Stimulated activated CD4-positive, alpha-beta T cell treated with anti-CD3 and anti-CD28 coated beads, Interleukin-4, amount 100 ng/mL, for 4 hours (primary cell): ENCODE measurements around the gene DCAF12.
"Not testable (repeated sequence)": the region's sequence is repeated elsewhere in the genome, so short reads cannot be mapped to it uniquely, and the experiment has no call there.

Experiments used
- DNase-seq, 2 experiments: peaks; one replicate each; pipeline ENCODE4 v3.0.0-alpha.2; 2020

Gene DCAF12

GRCh38 chr9:34059281-34059680, 67.2 kb downstream of the DCAF12 start:
- DNase-seq: no peak

- no peak for DNase-seq
These were observed 76.7 kb downstream of the DCAF12 start for GRCh38 chr9:34049630-34050384.

DNA sequence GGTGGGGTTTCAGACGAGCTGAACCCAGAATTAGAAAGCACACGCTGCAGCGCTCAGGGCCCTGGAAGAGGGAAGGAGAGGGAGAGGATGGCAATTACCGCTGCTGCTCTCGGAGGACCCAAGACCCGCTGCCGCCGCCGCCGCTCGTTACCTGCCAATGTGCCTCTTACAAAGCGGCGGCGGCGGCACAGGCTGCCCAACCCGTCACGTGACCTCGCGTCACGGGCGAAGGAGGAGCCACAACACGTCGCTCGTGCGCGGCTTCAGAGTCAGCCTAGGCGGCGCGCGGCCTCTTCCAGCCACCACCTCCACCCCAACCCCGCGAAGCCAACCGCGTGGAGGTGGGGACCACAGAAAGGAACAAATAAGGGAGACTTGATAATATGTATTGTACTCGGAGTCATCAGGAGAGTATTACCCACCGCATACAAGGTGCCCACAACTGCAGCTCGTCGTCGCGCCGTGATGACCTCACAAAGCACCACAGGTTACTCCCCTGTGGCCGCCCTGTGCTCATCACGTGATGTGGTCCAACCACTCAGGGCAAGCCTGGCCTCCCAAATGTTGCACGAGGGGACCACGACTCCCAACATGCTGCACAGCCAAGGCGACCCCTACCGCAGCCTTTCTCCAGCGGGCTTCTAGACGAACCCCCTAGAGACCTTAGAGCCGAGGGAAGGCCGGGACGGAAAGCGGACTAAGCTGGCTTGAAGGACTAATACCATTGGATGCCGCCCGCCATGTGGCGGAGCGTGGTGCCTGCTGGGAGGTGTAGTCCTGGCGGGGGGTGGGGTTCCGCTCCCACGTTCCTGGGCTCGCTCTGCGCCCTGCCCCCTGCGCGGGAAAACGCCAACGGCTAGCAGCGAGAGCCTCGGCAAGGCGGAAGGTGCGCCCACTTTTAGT, 77.5 kb downstream of the DCAF12 start, which contains the start of gene UBAP2:
Gene UBAP2 (minus strand): TSS at position 161 of the 903 bp plus-strand sequence. CDS start 31,739 bp downstream, outside the sequence.
- peak; percentile 95 to 96 for DNase-seq

DNA sequence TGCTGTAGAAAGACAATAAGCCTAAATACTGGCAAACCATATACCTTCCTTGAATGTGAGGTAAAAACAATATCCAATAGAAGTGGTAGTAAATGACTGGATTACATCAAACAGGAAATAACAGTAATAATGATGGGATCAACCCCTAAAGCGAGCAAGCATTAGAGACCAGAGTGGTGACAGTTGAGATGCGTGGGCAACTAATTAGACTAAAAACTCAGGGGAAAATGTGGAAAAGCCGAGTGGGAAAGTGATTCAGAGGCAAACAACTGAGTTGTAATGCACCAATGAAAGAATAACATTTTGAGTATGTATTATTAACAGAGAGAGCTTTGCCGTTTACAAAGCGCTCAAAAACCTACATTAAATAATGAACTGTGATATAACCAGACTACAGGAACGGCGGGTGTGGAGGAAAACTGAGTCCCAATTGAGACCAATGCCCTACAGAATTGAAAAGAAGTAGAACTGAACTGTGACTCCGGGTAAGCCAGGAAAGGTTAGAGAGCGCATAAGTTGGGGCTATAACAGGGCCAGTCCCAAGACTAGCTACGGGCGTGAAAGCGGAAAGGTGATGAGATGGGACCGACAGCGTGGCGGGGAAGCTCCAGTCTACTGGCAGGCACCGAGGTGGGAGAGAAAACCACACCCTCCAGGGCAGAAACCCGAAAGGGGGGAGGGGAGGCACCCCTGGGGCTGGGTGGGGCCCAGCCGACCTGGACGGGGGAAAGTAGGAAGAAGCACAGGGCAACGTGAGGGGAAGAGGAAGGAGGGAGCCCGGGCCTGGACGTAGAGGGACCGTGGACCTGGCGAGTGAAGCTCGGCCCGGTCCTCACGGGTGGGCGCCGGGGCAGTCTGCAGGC, 78.4 kb downstream of the DCAF12 start:
- peak; percentile 49 to 51 for DNase-seq

GRCh38 chr9:34046784-34047379, 79.6 kb downstream of the DCAF12 start:
- no peak for DNase-seq

DNA sequence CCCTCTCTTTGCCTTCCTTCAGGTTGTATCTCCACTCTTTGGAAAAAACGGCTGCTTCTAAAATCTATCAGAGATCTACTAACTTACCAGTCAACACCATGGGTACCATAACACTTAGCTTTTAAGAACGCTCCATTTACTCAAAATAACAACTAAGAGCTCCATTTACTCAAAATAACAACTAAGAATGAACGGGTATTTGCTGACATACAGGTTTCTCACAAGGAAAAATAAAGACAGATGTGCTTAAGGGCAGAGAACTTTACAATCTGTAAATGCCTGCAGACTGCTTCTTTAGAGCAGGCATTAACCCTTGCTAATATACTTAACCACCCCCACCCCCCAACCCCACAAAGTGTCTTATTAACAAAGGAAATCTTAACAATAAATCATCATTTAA, 80.6 kb downstream of the DCAF12 start:
- no peak for DNase-seq

DNA sequence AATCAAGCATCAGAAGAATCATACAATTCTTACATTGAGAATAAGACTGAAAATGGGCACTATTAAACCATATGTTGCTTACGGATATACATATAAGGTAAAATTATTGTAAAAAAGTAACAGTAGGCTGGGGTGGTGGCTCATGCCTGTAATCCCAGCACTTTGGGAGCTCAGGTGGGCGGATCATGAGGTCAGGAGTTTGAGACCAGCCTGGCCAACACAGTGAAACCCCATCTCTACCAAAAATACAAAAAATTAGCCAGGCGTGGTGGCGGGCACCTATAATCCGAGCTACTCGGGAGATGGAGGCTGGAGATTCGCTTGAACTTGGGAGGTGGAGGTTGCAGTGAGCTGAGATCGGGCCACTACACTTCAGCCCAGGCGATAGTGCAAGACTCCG, 84.4 kb downstream of the DCAF12 start:
- not testable (repeated sequence) for DNase-seq

DNA sequence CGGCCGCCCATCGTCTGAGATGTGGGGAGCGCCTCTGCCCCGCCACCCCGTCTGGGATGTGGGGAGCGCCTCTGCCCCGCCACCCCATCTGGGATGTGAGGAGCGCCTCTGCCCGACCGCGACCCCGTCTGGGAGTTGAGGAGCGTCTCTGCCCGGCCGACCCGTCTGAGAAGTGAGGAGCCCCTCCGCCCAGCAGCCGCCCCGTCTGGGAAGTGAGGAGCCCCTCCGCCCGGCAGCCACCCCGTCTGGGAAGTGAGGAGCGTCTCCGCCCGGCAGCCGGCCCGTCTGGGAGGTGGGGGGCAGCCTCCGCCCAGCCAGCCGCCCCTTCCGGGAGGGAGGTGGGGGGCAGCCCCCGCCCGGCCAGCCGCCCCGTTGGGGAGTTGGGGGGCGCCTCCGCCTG, 87.6 kb downstream of the DCAF12 start:
- not testable (repeated sequence) for DNase-seq

DNA sequence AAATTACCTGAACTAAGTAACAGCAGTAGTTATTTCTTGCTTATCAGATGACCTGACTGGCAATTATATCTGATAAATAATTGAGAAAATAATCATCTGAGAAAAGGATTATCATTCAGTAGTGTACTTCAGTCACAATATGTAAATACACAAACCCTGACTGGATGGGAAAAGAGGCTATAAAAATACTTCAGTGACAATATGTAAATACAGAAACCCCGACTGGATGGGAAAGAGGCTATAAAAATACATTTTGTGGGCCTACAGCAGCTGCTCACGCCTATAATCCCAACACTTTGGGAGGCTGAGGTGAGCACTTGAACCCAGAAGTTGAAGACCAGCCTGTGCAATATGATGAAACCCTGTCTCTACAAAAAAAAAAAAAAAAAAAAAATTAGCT, 88.9 kb downstream of the DCAF12 start:
- no peak for DNase-seq

DNA sequence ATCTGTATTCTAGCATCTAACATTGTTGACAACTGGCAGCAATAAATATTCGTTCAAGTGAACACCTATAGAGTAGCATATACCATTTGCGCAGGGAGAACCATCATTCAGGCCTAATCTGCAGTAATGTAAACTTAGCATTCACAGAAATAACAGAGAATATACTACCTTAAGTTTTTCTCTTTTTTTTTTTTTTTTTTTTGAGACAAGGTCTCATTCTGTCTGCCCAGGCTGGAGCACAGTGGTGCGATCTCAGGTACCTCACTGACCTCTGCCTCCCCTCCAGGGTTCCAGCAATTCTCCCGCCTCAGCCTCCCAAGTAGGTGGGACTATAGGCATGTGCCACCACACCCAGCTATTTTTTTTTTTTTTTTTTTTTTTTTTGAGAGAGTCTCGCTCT, 89.9 kb downstream of the DCAF12 start:
- no peak for DNase-seq
